ENCODE data around the gene CHD9. TPM values are rescaled to one million over a fixed set of nuclear protein-coding genes. Genes with fewer than 3 reads are reported as not detected.

The CHD9 gene
- total RNA-seq, 6 experiments from 2014 or later, result 19.8 to 44.3 (median 30.2) TPM

GRCh38 chr16:53234836-53235235, 180.0 kb downstream of the CHD9 start:
- intact Hi-C loops (cut with DNase I), result no loop called here
- 91% methylated on average over 2 of the region's 2 CpGs for WGBS (ENCODE audit: insufficient coverage, low coverage, low lambda C conversion rate, missing lambda C conversion rate)

GRCh38 chr16:53235851-53236250, 181.1 kb downstream of the CHD9 start:
- ATAC-seq (no peak), DNase-seq (no peak)
- peaks cover 0 to 57% (median 12%) of the 10 kb centered on the region in 4 donors for H3K36me3 ChIP-seq
- TF ChIP-seq POLR2A (IDR thresholded peaks at IDR 0.05) (no peak), CTCF (IDR thresholded peaks at IDR 0.05) (no peak)
- no peak overlapping the region for H3K27ac ChIP-seq
- H3K4me1 ChIP-seq, result peaks cover 0 to 9% (median 0%) of the 10 kb centered on the region in 4 donors
- no peaks in the 10 kb centered on the region for H3K27me3 ChIP-seq
- H3K4me3 ChIP-seq, result no peak overlapping the region
- intact Hi-C loops (cut with DNase I), result no loop called here
- H3K9me3 ChIP-seq, result no peaks in the 10 kb centered on the region
- WGBS (ENCODE audit: insufficient coverage, low coverage, low lambda C conversion rate, missing lambda C conversion rate), result 80% methylated on average over 3 of the region's 3 CpGs

More at GRCh38 chr16:53234836-53235235, 180.0 kb downstream of the CHD9 start:
- no peak for TF ChIP-seq POLR2A (IDR thresholded peaks at IDR 0.05)
- TF ChIP-seq CTCF (IDR thresholded peaks at IDR 0.05), result no peak
- DNase-seq (no peak), ATAC-seq (no peak)
- H3K27ac ChIP-seq, result no peak overlapping the region
- peaks cover 0 to 9% (median 0%) of the 10 kb centered on the region in 4 donors for H3K4me1 ChIP-seq
- no peaks in the 10 kb centered on the region for H3K9me3 ChIP-seq
- H3K4me3 ChIP-seq, result no peak overlapping the region
- peaks cover 0 to 56% (median 12%) of the 10 kb centered on the region in 4 donors for H3K36me3 ChIP-seq
- H3K27me3 ChIP-seq, result no peaks in the 10 kb centered on the region

GRCh38 chr16:53249331-53249730, 194.5 kb downstream of the CHD9 start:
- DNase-seq, result no peak
- intact Hi-C loops (cut with DNase I), result no loop called here
- no peak for ATAC-seq
- Histone ChIP-seq H3K4me3 (no peak overlapping the region), H3K4me1 (no peaks in the 10 kb centered on the region), H3K36me3 (peaks cover 5 to 59% (median 26%) of the 10 kb centered on the region in 4 donors), H3K9me3 (no peaks in the 10 kb centered on the region), H3K27ac (no peak overlapping the region), H3K27me3 (no peaks in the 10 kb centered on the region)
- 71% methylated on average over 1 of the region's 1 CpG for WGBS (ENCODE audit: insufficient coverage, low coverage, low lambda C conversion rate, missing lambda C conversion rate)
- no peak for TF ChIP-seq POLR2A (IDR thresholded peaks at IDR 0.05)
- no peak for TF ChIP-seq CTCF (IDR thresholded peaks at IDR 0.05)

GRCh38 chr16:53257001-53257400, 202.2 kb downstream of the CHD9 start:
- WGBS (ENCODE audit: insufficient coverage, low coverage, low lambda C conversion rate, missing lambda C conversion rate), result 87% methylated on average over 2 of the region's 2 CpGs
- ATAC-seq (no peak), DNase-seq (no peak)
- intact Hi-C loops (cut with DNase I), result no loop called here
- Histone ChIP-seq H3K9me3 (no peaks in the 10 kb centered on the region), H3K36me3 (peaks cover 0 to 28% (median 13%) of the 10 kb centered on the region in 4 donors), H3K27ac (no peak overlapping the region), H3K4me3 (no peak overlapping the region), H3K4me1 (no peaks in the 10 kb centered on the region), H3K27me3 (no peaks in the 10 kb centered on the region)
- no peak for TF ChIP-seq POLR2A (IDR thresholded peaks at IDR 0.05)
- no peak for TF ChIP-seq CTCF (IDR thresholded peaks at IDR 0.05)

GRCh38 chr16:53258809-53259208, 204.0 kb downstream of the CHD9 start:
- Histone ChIP-seq H3K4me1 (no peaks in the 10 kb centered on the region), H3K9me3 (no peaks in the 10 kb centered on the region), H3K27me3 (no peaks in the 10 kb centered on the region), H3K36me3 (peaks cover 0 to 29% (median 14%) of the 10 kb centered on the region in 4 donors), H3K27ac (no peak overlapping the region), H3K4me3 (no peak overlapping the region)
- intact Hi-C loops (cut with DNase I), result no loop called here
- WGBS (ENCODE audit: insufficient coverage, low coverage, low lambda C conversion rate, missing lambda C conversion rate), result 91% methylated on average over 3 of the region's 3 CpGs
- ATAC-seq (no peak), DNase-seq (no peak)
- TF ChIP-seq CTCF (IDR thresholded peaks at IDR 0.05), result no peak
